GM19035 (cell line): ENCODE data around the gene MEIS2.

ENCODE experiments used
- ATAC-seq: cut with Tn5 transposase; IDR thresholded peaks from one replicate; pipeline ENCODE4 v1.9.1; 2021; ENCODE audit not compliant: unreplicated experiment

Gene MEIS2

DNA sequence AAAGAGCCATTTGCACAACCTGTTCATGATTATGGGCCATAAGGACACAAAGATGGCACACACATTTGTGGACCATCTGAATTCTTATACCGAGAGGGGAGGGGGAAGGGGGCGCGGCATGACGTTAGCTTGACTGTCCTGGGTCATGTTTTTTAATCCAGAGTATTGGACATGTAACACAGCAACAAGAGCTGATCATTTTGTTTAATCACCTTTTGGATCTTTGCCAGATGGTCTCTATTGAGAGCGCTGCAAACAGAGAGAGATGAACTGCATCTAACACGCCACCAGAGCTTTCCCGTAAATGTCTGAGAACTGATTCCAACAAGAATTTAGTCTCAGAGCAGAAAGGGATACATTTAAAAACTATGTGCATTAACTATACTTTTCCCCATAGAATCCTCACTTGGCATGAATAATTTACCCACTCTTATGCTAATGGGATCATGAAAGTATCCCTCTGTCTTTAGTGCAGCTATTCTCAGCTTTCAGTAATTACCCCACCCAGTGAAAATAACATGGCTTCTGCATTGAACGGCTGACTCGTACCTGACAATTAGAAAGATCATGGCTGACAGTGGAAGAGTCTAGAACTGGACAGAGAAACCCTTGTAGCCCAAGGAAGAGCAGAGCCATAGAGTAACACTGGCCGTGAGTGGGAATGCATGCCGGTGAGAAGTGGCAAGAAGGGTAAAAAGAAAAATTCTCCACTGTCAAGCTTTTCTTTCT, 22.6 kb downstream of the MEIS2 start:
- no peak for ATAC-seq

DNA sequence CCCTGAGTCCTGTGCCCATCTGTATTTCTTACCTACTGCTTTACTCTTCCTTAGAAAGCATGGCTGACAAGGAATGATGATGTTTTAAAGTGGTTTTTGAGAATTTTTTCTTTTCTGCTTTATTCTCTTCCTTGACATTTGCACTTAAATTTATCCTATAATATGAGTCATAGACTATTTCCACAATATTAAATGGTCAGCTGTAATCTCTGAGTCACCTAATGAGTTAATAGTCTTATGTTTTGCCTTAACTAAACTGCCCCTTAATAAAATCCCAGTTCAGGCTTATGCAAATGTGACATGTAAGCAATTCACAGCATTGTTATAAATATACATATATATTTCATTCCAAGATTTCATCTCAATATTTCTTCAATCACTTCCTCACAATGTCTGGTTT, 23.8 kb downstream of the MEIS2 start:
- no peak for ATAC-seq

DNA sequence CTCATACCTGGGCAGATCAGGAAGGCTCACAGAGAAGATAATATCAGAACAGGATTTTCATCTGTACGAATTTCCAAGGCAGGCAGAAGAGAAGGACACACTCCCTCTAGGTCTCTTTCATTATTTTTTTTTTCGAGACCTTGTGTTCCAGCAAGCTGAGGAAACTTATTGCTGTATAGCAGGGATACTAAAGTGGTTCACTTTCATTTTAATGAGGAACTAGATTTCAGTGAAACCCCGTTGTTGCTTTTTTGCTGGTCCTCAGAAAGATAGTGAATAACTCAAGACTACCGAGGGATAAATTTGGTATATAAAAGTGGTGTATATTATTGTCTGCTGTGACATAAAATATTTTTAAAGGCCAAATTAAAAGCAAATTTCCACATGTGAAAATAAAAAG, 24.6 kb downstream of the MEIS2 start:
- no peak for ATAC-seq

DNA sequence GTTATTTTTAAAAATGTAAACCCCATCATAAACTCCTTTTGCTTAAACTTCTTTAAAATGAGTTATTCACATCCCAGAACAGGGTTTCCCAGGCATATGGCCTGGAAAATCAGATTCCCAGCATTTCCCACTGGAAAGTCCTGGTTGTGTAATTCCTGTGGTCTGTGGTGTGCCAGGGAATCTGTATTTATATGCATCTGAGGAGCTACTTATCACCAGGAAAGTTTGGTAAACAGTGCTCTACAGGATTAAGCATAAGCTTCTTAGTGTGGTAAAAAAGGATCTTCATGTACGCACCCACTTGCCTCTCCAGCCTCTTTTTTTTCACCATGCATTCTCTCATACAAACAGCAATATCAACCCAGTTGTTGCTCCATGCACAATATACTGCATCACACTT, 28.2 kb downstream of the MEIS2 start:
- no peak for ATAC-seq

DNA sequence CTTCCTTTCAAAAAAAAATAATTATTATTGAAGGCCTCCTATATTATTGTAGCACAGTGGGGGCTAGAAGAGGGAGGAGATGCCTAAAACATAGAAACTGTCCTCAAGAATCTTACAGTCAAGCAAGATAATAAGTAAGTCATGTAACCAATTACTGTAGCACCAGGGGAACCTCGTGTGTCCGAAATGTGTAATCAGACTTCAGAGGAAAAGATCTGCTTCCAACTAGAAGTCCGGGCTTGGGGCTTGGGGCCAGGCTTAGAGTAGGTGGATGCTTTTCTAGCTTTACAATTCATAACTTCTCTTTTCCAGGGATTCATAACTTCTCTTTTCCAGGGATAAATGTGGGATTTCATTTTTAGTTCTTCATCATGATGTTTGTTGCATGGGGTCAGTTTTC, 29.2 kb downstream of the MEIS2 start:
- ATAC-seq: no peak

DNA sequence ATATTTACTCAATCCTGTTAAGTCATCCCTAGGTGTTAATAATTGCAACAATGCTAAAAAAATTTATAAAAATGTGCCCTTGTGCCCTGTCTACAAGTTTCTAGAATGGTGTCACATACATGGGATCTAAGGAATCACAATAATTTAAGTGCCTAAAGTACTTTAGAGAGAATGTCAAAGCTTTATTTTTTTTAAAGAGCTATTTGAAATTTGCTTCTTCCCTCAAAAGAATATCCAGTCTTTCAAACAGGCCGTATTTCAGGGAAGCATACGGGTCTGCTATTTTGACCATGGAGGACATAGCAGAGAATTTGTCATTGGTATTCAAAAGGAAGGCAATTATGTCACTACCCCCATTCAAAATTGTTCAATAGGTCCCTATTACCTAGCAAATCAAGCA, 29.7 kb downstream of the MEIS2 start:
- ATAC-seq: no peak

DNA sequence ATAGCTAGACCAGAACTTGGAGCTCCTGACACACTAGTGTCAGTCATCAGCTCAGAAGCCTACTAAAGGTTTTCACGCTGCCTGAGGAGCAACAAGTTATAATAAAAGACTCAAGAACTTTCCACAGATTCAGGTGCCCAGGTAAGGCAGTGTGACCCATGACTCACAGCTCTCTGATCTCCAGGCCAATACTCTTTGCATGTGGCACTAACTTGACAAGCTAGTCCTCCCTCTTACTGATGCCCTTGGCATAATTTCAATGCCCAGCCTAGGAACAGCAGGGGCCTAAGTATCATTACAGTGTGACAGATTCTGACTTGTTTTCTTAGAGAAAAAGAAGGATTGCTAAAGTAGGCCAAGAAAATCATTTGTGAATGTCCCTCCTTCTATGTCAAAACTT, 38.4 kb downstream of the MEIS2 start:
- no peak for ATAC-seq

DNA sequence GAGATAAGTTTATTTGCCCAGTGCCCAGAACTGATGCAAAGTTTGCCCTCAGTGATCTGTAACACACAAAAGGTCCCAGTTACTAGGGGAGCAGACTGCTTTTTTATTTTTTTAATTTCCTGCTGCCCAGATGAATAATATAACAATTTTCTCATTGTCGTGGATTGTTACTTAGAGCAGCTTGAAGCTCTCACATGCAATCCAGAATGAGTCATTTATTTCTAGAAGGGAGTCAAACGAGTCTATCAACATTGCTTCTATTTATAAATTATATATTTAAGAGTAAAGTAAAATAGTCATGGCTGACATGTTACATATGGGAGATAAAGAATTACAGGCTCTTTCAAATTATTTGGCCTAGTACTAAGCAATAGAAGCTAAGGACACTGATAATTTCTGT, 41.3 kb downstream of the MEIS2 start:
- ATAC-seq: no peak

DNA sequence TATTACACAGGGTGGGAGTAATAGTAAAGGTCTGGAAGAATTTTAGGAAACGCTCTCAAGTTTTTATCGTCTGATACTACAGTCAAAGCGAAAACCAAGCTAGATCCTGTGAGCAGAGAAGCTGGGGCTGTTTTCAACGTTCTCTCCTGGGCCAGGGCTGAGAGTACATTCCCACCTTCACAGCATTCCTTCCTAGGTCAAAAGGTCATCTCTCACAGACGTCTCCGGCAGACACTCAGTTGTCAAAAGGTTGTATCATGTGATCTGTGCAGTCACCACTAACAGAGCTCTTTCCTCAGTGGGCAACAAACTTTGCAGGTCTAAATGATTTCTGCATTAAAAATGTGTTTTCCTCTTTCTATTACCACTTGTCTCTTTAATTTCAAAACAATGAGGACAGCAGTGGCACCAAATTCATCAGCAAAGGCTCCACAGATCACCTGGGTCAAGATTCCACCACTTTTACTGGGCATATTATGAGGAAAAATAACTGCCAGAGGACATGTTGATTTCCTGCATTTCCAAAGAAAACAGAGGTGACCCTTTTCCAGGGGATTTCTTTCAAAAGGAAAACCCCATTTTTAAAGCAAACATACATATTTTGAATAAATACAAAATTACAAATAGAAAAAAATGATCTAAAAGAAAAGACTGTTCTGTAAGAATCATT, 41.9 kb downstream of the MEIS2 start:
- ATAC-seq: no peak

DNA sequence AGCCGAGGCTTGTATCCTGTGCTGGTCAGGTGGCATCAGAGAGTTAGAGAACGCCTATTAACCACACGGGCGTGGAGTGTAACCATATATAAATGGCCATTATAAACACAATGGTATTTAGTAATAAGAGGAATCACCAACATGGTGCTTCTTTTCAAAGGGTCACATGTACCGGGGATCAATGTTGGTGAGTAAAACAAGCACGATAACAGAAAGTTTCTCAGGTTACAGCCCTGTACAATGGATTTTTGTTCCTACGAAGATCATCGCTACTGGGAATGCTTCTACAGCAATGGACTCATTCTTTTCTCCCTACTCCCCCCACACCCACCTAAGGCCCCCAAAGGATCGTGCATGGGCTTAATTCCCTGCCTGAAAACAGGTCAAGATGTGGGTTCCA, 42.5 kb downstream of the MEIS2 start:
- no peak for ATAC-seq

DNA sequence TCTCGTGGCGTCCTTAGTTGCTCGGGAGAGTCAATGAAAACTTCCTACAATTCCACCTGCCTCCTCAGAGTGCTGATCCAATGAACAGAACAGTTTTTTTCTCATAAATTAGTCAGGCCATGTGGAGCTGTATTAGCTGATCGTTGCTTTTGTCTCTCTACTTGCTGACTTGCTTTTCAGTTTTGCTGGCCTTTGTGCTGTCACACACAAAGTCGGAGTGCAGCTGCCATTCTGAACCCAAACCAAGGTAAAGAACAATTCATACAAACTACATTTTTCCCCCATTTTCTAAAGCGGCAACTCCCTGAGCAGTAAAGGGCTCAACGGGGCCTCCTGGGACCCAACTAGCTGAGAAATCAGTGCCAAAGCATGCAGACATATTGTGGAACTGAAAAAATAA, 43.1 kb downstream of the MEIS2 start:
- ATAC-seq: no peak

DNA sequence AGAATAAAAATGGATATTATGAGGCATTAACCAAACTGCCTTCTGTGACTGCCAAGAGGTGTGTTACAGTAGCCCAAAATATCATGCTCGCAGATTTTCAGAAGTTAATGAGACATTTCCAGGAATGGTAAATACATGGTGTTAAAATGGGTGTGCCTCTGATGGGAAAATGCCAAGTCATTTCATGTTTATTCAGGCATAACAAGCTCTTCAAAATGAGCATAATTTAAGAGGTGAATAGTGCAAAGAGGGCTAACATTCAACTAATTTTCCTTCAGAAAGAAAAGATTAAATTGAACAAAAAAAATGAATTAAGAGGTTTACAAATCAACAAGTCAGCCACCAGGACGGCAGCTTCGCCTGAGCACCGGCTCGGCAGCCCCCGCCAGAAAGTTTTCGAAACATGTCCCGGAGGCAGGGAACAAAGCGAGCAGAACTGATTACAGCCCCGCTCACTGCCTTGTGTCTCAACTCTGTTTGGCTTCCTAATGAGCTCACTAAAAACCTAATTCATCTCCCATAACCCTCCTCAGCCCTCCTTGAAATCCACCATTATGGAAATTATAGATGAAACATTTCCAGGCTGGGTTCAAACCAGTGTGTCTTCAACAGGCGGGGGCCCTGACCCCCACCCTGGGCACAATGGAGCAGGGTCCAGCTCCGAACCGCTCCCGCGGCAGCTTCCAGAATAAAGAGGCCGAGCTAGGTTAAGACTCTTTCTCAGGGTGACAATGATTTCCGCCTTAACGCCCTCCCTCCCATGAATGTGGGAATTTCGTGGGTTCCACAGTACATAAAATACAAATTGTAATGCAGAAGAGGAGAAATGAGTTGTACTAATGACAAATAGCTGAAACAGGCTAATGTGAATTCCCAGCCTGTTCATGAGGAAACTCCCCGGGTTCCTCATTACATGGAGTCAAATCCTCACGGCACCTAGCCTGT, 43.9 kb downstream of the MEIS2 start:
- no peak for ATAC-seq

DNA sequence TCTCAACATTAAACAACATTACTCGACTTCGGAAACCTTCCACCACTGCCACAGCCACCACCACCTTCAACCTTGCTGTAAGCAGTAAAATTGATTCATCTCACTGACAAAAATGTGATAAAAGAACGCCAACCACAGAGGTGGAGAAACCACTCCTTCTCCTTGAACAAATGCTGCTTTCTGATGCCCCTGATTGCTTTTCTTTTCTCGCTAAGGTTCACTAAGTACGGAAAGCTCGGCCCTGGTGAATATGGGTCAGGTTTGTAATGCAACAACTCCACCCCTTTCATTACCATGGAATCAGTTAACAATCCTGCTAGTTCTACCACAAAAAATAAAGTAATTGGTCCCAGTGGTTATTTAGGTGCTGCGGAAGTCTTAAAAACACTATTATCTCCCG, 44.9 kb downstream of the MEIS2 start:
- ATAC-seq: no peak

DNA sequence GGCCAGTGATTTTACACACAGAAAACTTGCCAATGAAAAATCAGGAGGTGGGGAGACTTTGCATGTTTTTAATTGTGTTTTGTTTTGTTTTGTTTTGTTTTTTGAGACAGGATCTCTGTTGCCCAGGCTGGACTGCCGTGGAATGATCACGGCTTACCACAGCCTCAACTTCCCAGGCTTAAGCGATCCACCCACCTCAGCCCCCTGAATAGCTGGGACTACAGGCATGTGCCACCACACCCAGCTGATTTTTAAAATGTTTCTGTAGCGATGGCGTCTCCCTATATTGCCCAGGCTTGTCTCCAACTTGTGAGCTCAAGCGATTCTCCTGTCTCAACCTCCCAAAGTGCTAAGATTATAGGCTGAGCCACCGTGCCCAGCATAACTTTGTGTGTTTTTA, 46.0 kb downstream of the MEIS2 start:
- no peak for ATAC-seq

DNA sequence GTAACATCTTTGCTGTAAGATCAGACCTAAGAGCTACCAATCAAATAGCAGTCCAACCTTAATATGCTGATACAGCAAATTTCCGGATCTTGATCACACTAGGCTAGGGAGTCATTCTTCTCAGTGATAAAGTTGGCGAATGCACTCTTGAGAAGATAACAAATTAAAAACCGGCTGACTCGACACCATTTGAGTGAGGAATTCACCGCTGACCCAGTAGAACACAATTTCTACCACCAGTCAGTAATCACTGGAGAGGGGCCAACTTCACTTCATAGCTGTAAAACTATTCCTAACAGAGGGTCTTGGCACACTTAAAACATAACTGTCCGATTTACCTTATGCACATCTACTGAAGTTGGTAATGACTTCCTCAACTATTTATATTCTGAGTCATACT, 47.2 kb downstream of the MEIS2 start:
- ATAC-seq: no peak

DNA sequence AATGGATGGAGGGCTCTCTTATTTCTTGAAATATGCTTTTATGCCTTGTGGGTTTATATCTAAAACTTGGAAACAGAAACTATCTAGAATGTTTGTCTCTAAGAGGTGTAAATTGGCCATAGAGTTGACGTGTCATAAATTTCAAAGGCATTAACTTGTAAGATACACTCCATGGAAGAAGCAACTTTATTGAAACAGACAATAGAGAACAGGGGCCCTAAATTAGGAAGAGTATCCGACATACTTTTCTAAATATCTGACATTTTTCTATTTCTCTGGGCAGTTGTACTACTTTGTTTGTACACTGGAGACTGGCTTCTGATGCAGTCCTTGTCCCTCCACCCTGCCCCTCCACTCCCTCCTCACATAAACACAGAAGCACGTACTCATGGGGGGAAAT, 50.0 kb downstream of the MEIS2 start:
- ATAC-seq: no peak

DNA sequence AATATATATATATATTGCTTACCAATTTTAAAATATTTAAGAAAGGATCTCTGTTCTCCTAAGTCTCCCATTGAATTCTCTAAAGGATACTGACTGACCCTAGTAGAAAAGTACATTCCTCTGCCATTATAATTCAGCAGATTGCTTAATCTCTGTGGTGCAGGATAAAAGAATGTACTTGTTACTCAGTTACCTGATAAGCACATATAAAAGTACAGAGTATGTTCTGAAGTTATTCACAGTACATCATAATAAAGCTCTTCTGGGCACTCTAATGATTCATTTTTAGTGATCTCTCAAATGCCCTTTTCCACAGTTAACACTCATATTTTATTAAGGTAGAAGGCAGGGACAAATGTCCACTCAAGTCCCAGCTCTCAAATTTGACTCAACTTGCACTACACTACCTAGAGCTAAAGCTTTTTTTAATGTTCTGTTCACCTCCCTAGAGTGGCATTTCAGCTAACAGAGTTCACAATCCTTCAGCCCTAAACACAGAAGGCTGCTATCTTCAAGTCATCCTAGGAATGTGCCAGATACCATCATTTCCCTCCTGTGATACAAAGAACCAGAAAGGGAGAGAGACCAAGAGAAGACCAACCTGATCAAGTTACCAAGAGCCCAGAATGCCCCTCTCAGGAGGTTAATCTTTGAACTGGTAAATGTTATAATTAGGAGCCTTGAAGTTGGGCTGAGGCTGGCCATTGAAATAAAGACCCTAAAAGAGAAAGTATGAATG, 53.3 kb downstream of the MEIS2 start:
- no peak for ATAC-seq

DNA sequence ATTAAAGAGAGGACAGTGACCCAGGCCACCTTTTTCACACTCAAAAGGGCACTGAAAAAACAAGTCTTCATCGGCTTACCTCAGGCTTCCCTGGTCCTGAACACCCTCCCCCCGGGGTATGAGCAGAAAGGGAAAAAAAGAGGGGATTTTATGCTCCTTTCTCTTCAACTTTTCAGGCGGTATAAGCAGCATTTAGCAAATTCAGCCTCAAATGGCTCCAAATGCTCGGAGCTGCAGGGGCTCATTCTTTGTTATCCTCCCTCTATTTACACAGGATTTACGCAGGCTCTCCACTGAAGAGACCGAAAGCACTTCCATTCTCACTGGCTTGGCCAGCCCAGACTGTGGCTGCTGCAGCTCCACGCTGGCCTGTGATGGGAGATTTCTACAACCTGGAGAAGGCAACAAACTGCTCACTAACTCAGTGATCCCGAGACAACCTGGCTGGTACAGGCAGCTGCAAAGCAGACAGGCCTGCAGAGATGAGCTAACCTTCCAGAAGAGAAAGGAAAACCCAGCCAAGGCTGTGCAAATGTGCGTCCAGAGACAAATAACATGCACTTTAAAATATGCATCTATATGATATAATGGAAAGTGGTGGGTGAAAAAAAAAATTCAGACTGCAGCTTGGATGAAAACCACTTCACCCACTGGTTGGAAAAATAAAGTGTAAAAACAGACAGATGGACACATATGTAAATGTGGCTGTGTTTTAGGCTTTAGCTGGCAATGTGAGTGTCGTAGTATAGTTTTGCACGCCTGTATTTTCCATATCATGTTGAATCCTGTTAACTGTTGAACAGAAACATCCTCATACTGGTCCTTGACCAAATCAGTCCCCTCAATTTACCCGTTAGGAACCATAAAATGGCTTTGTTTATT, 54.2 kb downstream of the MEIS2 start:
- ATAC-seq: no peak

DNA sequence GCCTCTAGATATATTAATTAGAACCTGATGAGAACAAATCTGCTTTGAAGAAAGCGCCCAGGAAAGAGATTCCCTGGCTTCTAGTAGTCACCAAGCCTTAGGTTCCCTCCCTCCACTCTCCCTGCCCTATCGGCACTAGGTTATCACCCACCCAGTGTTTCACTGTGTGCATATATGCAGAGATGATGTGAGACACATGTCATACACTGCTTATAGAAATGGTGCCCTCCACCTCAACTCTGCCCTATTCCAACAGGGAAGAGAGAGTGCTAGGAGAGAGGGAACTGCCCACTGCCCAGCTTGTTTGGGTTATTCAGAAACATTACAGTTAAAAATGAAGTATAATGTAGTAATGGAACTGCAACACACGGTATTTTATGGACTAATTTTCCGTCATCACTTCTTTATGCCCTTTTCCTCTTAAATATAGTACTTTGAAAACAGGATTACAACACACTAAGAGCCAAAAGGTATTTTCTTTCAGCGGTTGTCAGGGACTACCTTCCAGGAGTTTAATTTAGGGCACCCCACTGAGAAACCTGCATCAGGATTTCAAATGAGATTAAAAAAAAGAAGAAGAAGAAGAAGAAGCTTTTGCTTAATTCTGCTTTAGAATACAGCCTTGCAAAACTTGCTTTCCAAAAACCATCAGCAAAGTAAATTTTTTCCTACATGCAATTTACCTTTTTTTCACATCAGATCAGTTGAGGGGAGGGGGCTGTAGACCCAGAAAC, 55.3 kb downstream of the MEIS2 start:
- ATAC-seq: no peak

DNA sequence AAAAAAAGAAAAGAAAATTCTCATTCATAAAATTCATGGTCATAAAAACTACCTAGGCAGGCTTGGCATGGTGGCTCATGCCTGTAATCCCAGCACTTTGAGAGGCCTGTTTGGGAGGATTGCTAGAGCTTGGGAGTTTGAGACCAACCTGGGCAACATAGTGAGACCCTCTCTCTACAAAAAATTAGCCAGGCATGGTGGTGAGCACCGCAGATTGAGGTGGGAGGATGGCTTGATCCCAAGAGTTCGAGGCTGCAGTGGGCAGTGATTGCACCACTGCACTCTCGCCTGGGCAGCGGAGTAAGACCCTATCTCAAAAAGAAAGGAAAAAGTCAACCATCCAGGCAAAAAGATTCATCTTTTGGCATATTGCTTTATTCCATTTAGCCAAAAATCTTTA, 58.5 kb downstream of the MEIS2 start:
- no peak for ATAC-seq
